ENCODE results near the gene MCL1. TPM values are rescaled to one million over a fixed set of nuclear protein-coding genes. Genes with fewer than 3 reads are reported as not detected.

MCL1 gene
- total RNA-seq, 1 experiment from 2014 or later: 145 TPM

GRCh38 chr1:150552911-150553289, 26.5 kb downstream of the MCL1 start:
- POLR2A ChIA-PET (ENCODE audit: unreplicated experiment): interaction anchor here (1.0 to 1.2 kb wide), 3 partner anchors 15 to 429 kb away, joined by 4 to 22 read pairs (median 5); partner anchors contain the start of gene ANXA9
- no peak overlapping the region for H3K4me3 ChIP-seq
- H3K9me2 ChIP-seq (ENCODE audit: insufficient read depth): no peaks in the 10 kb centered on the region
- H3F3A ChIP-seq (ENCODE audit: insufficient read depth, low read depth): peaks cover 62% of the 10 kb centered on the region
- no peak for DNase-seq
- H4K20me1 ChIP-seq (ENCODE audit: insufficient read depth): no peaks in the 10 kb centered on the region
- intact Hi-C loops (cut with micrococcal nuclease; ENCODE audit: unreplicated experiment): loop anchor here (5.0 kb wide), 1 partner anchor 66 kb away; the partner anchor contains the start of gene TARS2
- no peak for TF ChIP-seq CTCF (conservative IDR thresholded peaks at IDR 0.05)
- no peaks in the 10 kb centered on the region for H3K9me3 ChIP-seq (ENCODE audit: insufficient read depth, low read depth)
- H3K27ac ChIP-seq: peak overlapping the region; percentile 56
- no peak overlapping the region for H2AFZ ChIP-seq
- peaks cover 46% of the 10 kb centered on the region for H3K4me1 ChIP-seq (replicated peaks; ENCODE audit: insufficient read depth)
- CTCF ChIA-PET: interaction anchor here (0.6 kb wide), 1 partner anchor 15 kb away, joined by 3 read pairs; no protein-coding TSS in a partner anchor
- H3K36me3 ChIP-seq (ENCODE audit: low read depth): no peaks in the 10 kb centered on the region
- no TSS peak for BruUV-seq (replicated peaks)
- H3K4me2 ChIP-seq: peak overlapping the region; percentile 78
- H3K27me3 ChIP-seq (ENCODE audit: insufficient read depth, low read depth): no peaks in the 10 kb centered on the region
- H3K79me2 ChIP-seq (ENCODE audit: low read depth): no peaks in the 10 kb centered on the region

GRCh38 chr1:150552128-150552910, 27.1 kb downstream of the MCL1 start:
- Histone ChIP-seq H2AFZ (no peak overlapping the region), H3K4me1 (replicated peaks; ENCODE audit: insufficient read depth) (peaks cover 46% of the 10 kb centered on the region), H4K20me1 (ENCODE audit: insufficient read depth) (no peaks in the 10 kb centered on the region), H3K4me3 (no peak overlapping the region), H3K4me2 (peak overlapping the region; percentile 78), H3K9me2 (ENCODE audit: insufficient read depth) (no peaks in the 10 kb centered on the region), H3K9me3 (ENCODE audit: insufficient read depth, low read depth) (no peaks in the 10 kb centered on the region), H3K36me3 (ENCODE audit: low read depth) (no peaks in the 10 kb centered on the region), H3F3A (ENCODE audit: insufficient read depth, low read depth) (peaks cover 62% of the 10 kb centered on the region), H3K27me3 (ENCODE audit: insufficient read depth, low read depth) (no peaks in the 10 kb centered on the region), H3K27ac (peak overlapping the region; percentile 65), H3K79me2 (ENCODE audit: low read depth) (no peaks in the 10 kb centered on the region)
- TF ChIP-seq CTCF (conservative IDR thresholded peaks at IDR 0.05): no peak
- TF ChIP-seq EZH2 (IDR thresholded peaks at IDR 0.05; ENCODE audit: low read depth): no peak
- ChIA-PET POLR2A (ENCODE audit: unreplicated experiment) (interaction anchor here (0.6 to 1.2 kb wide), 6 partner anchors 9 to 429 kb away, joined by 3 to 22 read pairs (median 4); partner anchors contain the start of gene ANXA9), CTCF (interaction anchor here (0.6 to 1.6 kb wide), 5 partner anchors 14 to 374 kb away, joined by 3 to 11 read pairs (median 6); no protein-coding TSS in a partner anchor)
- BruUV-seq (replicated peaks): no TSS peak
- peak; percentile 89 to 91 for DNase-seq
- intact Hi-C loops (cut with micrococcal nuclease; ENCODE audit: unreplicated experiment): loop anchor here (5.0 kb wide), 1 partner anchor 65 kb away; the partner anchor contains the start of gene TARS2

GRCh38 chr1:150551784-150552127, 27.7 kb downstream of the MCL1 start:
- peak overlapping the region; percentile 65 for H3K27ac ChIP-seq
- H3K4me2 ChIP-seq: peak overlapping the region; percentile 78
- no peak overlapping the region for H2AFZ ChIP-seq

More at GRCh38 chr1:150551784-150552127, 27.7 kb downstream of the MCL1 start:
- Histone ChIP-seq H3K4me3 (no peak overlapping the region; the same call in 1 of the 2 replicates), H3K36me3 (ENCODE audit: low read depth) (no peaks in the 10 kb centered on the region), H4K20me1 (ENCODE audit: insufficient read depth) (no peaks in the 10 kb centered on the region), H3K27me3 (ENCODE audit: insufficient read depth, low read depth) (no peaks in the 10 kb centered on the region), H3K4me1 (replicated peaks; ENCODE audit: insufficient read depth) (peaks cover 46% of the 10 kb centered on the region), H3K9me2 (ENCODE audit: insufficient read depth) (no peaks in the 10 kb centered on the region), H3K79me2 (ENCODE audit: low read depth) (no peaks in the 10 kb centered on the region), H3K9me3 (ENCODE audit: insufficient read depth, low read depth) (no peaks in the 10 kb centered on the region), H3F3A (ENCODE audit: insufficient read depth, low read depth) (peaks cover 62% of the 10 kb centered on the region)
- TF ChIP-seq CTCF (conservative IDR thresholded peaks at IDR 0.05) (no peak), EZH2 (IDR thresholded peaks at IDR 0.05; ENCODE audit: low read depth) (no peak)
- no peak for DNase-seq
- BruUV-seq (replicated peaks): TSS peak; percentile 24
- ChIA-PET CTCF (interaction anchor here (0.6 to 1.6 kb wide), 9 partner anchors 9 to 1042 kb away, joined by 3 to 11 read pairs (median 6); no protein-coding TSS in a partner anchor), POLR2A (ENCODE audit: unreplicated experiment) (interaction anchor here (0.6 to 1.2 kb wide), 8 partner anchors 9 to 430 kb away, joined by 3 to 22 read pairs (median 6); partner anchors contain the start of gene ANXA9)
- intact Hi-C loops (cut with micrococcal nuclease; ENCODE audit: unreplicated experiment): loop anchor here (5.0 kb wide), 1 partner anchor 64 kb away; the partner anchor contains the start of gene TARS2
